ENCODE data around the gene GRK5.
"Not testable (repeated sequence)": the region's sequence is repeated elsewhere in the genome, so short reads cannot be mapped to it uniquely, and the experiment has no call there.

The GRK5 gene

GRCh38 chr10:119252470-119253151 lies 45.2 kb downstream of the GRK5 start:
- no peak for DNase-seq

GRCh38 chr10:119253433-119254174 lies 46.2 kb downstream of the GRK5 start:
- DNase-seq = no peak

GRCh38 chr10:119254335-119254734 lies 47.0 kb downstream of the GRK5 start:
- no peak for DNase-seq

- no peak for DNase-seq
These were observed 48.7 kb downstream of the GRK5 start for GRCh38 chr10:119256030-119256429.

- no peak for DNase-seq
These were observed 49.5 kb downstream of the GRK5 start for GRCh38 chr10:119256897-119257296.

GRCh38 chr10:119257899-119258419 lies 50.6 kb downstream of the GRK5 start:
- no peak for DNase-seq

GRCh38 chr10:119259345-119259744 lies 52.0 kb downstream of the GRK5 start:
- no peak for DNase-seq

GRCh38 chr10:119261016-119261415 lies 53.6 kb downstream of the GRK5 start:
- not testable (repeated sequence) for DNase-seq

- no peak for DNase-seq
These were observed 56.7 kb downstream of the GRK5 start for GRCh38 chr10:119263951-119264617.

GRCh38 chr10:119265691-119266090 lies 58.3 kb downstream of the GRK5 start:
- DNase-seq = no peak

- no peak for DNase-seq
These were observed 60.0 kb downstream of the GRK5 start for GRCh38 chr10:119267384-119267783.

- no peak for DNase-seq
These were observed 61.1 kb downstream of the GRK5 start for GRCh38 chr10:119268428-119268827.

- DNase-seq = no peak
These were observed 61.6 kb downstream of the GRK5 start for GRCh38 chr10:119268871-119269506.

GRCh38 chr10:119269737-119270136 lies 62.4 kb downstream of the GRK5 start:
- no peak for DNase-seq

GRCh38 chr10:119270762-119271366 lies 63.5 kb downstream of the GRK5 start:
- no peak for DNase-seq

GRCh38 chr10:119272338-119272734 lies 65.0 kb downstream of the GRK5 start:
- not testable (repeated sequence) for DNase-seq

- no peak for DNase-seq
These were observed 65.4 kb downstream of the GRK5 start for GRCh38 chr10:119272736-119273135.

GRCh38 chr10:119273413-119273812 lies 66.0 kb downstream of the GRK5 start:
- no peak for DNase-seq

- DNase-seq = no peak
These were observed 67.2 kb downstream of the GRK5 start for GRCh38 chr10:119274519-119275045.

- no peak for DNase-seq
These were observed 67.7 kb downstream of the GRK5 start for GRCh38 chr10:119275085-119275484.

- not testable (repeated sequence) for DNase-seq
These were observed 68.8 kb downstream of the GRK5 start for GRCh38 chr10:119276194-119276593.

GRCh38 chr10:119278126-119278709 lies 70.8 kb downstream of the GRK5 start:
- no peak for DNase-seq
